OCI-LY3 (cell line): ENCODE data around the gene CACNA1A.
A peak's percentile ranks its signal among the peaks of the same experiment; 100 is the strongest.

Experiments used
- CTCF ChIP-seq: fragments of 200-600, 300-600 bp; sonication (generic); IDR thresholded peaks from 2 replicates; pipeline ENCODE4 v1.5.1; 2014; ENCODE audit warnings: antibody characterized with exemption, low read length, low read depth
- EZH2phosphoT487 ChIP-seq: fragments of 200-600 bp; shearing (Covaris generic); IDR thresholded peaks from 2 replicates; pipeline ENCODE4 v1.6.1; 2018; ENCODE audit warnings: antibody characterized with exemption, mixed run types, low read depth

- TF ChIP-seq CTCF (peak; percentile 78), EZH2phosphoT487 (no peak)
These were observed 293.4 kb downstream of the CACNA1A start for GRCh38 chr19:13212759-13213330.
